ENCODE results near the gene TPT1. TPM values are rescaled to one million over a fixed set of nuclear protein-coding genes. Genes with fewer than 3 reads are reported as not detected.

Gene TPT1
- total and polyA plus RNA-seq, 2 donors (not counting 1 experiment from before 2014, with no cell fraction given): 2,507 to 4,871 TPM

- no peak for TF ChIP-seq EZH2 (IDR thresholded peaks at IDR 0.05; ENCODE audit: borderline replicate concordance, insufficient read depth, low read depth, low read length, poor library complexity, severe bottlenecking)
- no peak for TF ChIP-seq CTCF (IDR thresholded peaks at IDR 0.05)
- ChIA-PET CTCF (no interaction called here), POLR2A (no interaction called here)
- ATAC-seq (ENCODE audit: low read depth) (no peak), DNase-seq (no peak)
- no peaks in the 10 kb centered on the region for H3K9me3 Mint-ChIP-seq (ENCODE audit: insufficient read depth)
- Histone ChIP-seq H3K4me1 (ENCODE audit: control insufficient read depth in 2 of 2, insufficient read depth in 2 of 2, low read length in 2 of 2) (peaks cover 0 to 2% of the 10 kb centered on the region in 2 donors), H2AFZ (ENCODE audit: insufficient read depth, low read depth, low read length, poor library complexity, severe bottlenecking) (no peak overlapping the region), H3K79me2 (ENCODE audit: control insufficient read depth, insufficient read depth, low read length) (no peaks in the 10 kb centered on the region), H3K9ac (ENCODE audit: low read length) (no peak overlapping the region), H3K27me3 (replicated peaks in 1 of 4; ENCODE audit: control extremely low read depth in 1 of 4, control insufficient read depth in 3 of 4, insufficient read depth in 4 of 4, low read length in 3 of 4) (no peaks in the 10 kb centered on the region), H3K27ac (ENCODE audit: low read length in 2 of 2) (no peak overlapping the region), H3K9me3 (ENCODE audit: control extremely low read depth in 1 of 3, control insufficient read depth in 2 of 3, insufficient read depth in 1 of 3, low read length in 2 of 3) (no peaks in the 10 kb centered on the region), H3K4me3 (ENCODE audit: control extremely low read depth in 1 of 5, extremely low read depth in 1 of 5, insufficient read depth in 1 of 5, low read depth in 2 of 5, low read length in 4 of 5) (no peak overlapping the region), H3K4me2 (replicated peaks; ENCODE audit: low read depth, low read length, poor library complexity, severe bottlenecking) (no peak overlapping the region), H4K20me1 (ENCODE audit: control insufficient read depth, insufficient read depth, low read length, poor library complexity, severe bottlenecking) (no peaks in the 10 kb centered on the region), H3K36me3 (replicated peaks in 1 of 2; ENCODE audit: control extremely low read depth in 1 of 2, control insufficient read depth in 1 of 2, extremely low read depth in 1 of 2, insufficient read depth in 2 of 2, low read length in 1 of 2) (no peaks in the 10 kb centered on the region)
- no peak overlapping the region for H3K27ac Mint-ChIP-seq
- H3K27me3 Mint-ChIP-seq: no peaks in the 10 kb centered on the region
- WGBS (ENCODE audit: insufficient coverage): 30% methylated on average over 2 of the region's 4 CpGs
- intact Hi-C loops (cut with micrococcal nuclease): no loop called here
- H3K4me3 Mint-ChIP-seq: no peak overlapping the region
- peaks cover 3% of the 10 kb centered on the region for H3K4me1 Mint-ChIP-seq
Measured at GRCh38 chr13:45320876-45321629, 19.9 kb downstream of the TPT1 start.

GRCh38 chr13:45316996-45317395 lies 24.0 kb downstream of the TPT1 start:
- WGBS (ENCODE audit: insufficient coverage): 87% methylated on average over 3 of the region's 5 CpGs
- POLR2A ChIA-PET: no interaction called here
- no peak for ATAC-seq (ENCODE audit: low read depth)
- H3K4me1 Mint-ChIP-seq: peaks cover 3% of the 10 kb centered on the region
- Histone ChIP-seq H3K9ac (ENCODE audit: low read length) (no peak overlapping the region), H3K4me1 (ENCODE audit: control insufficient read depth in 2 of 2, insufficient read depth in 2 of 2, low read length in 2 of 2) (peaks cover under 1 to 2% of the 10 kb centered on the region in 2 donors), H4K20me1 (ENCODE audit: control insufficient read depth, insufficient read depth, low read length, poor library complexity, severe bottlenecking) (no peaks in the 10 kb centered on the region), H2AFZ (ENCODE audit: insufficient read depth, low read depth, low read length, poor library complexity, severe bottlenecking) (no peak overlapping the region), H3K79me2 (ENCODE audit: control insufficient read depth, insufficient read depth, low read length) (no peaks in the 10 kb centered on the region), H3K4me2 (replicated peaks; ENCODE audit: low read depth, low read length, poor library complexity, severe bottlenecking) (no peak overlapping the region), H3K27ac (ENCODE audit: low read length in 2 of 2) (no peak overlapping the region), H3K4me3 (ENCODE audit: control extremely low read depth in 1 of 5, extremely low read depth in 1 of 5, insufficient read depth in 1 of 5, low read depth in 2 of 5, low read length in 4 of 5) (no peak overlapping the region), H3K27me3 (replicated peaks in 1 of 4; ENCODE audit: control extremely low read depth in 1 of 4, control insufficient read depth in 3 of 4, insufficient read depth in 4 of 4, low read length in 3 of 4) (peaks cover 0 to 1% (median under 1%) of the 10 kb centered on the region in 4 experiments), H3K36me3 (replicated peaks in 1 of 2; ENCODE audit: control extremely low read depth in 1 of 2, control insufficient read depth in 1 of 2, extremely low read depth in 1 of 2, insufficient read depth in 2 of 2, low read length in 1 of 2) (no peaks in the 10 kb centered on the region), H3K9me3 (ENCODE audit: control extremely low read depth in 1 of 3, control insufficient read depth in 2 of 3, insufficient read depth in 1 of 3, low read length in 2 of 3) (no peaks in the 10 kb centered on the region)
- TF ChIP-seq CTCF (IDR thresholded peaks at IDR 0.05) (no peak), EZH2 (IDR thresholded peaks at IDR 0.05; ENCODE audit: borderline replicate concordance, insufficient read depth, low read depth, low read length, poor library complexity, severe bottlenecking) (no peak)
- no peaks in the 10 kb centered on the region for H3K9me3 Mint-ChIP-seq (ENCODE audit: insufficient read depth)
- DNase-seq: no peak
- H3K27ac Mint-ChIP-seq: no peak overlapping the region
- CTCF ChIA-PET: no interaction called here
- H3K4me3 Mint-ChIP-seq: no peak overlapping the region
- intact Hi-C loops (cut with micrococcal nuclease): loop anchor here (10.0 kb wide), 1 partner anchor 1062 kb away; no protein-coding TSS in a partner anchor
- H3K27me3 Mint-ChIP-seq: peaks cover 7% of the 10 kb centered on the region
